A549 (cell line): ENCODE data around the gene CES4A. TPM values are rescaled to one million over a fixed set of nuclear protein-coding genes. Genes with fewer than 3 reads are reported as not detected.

Experiments used
- ATAC-seq, 2 experiments: fragments of 200-7000 bp in 1 of 2; fragments of >200 bp in 1 of 2; cut with Nextera tagmentation in 1 of 2; cut with Tn5 transposase in 1 of 2; 3 replicates each; pipeline versions ENCODE4 v1.8.0 to v1.9.1; 2018 to 2020; ENCODE audit warnings: mild to moderate bottlenecking in 1 of 2, moderate library complexity in 1 of 2
- CTCF ChIA-PET: fragments of 300-600 bp; sonication (Branson Sonifier 250); formaldehyde crosslinking; extraction: SDS; loops from one replicate; lab custom pipeline; 2021; ENCODE audit warnings: antibody characterized with exemption, inconsistent platforms; lab: Yijun Ruan, JAX
- POLR2A ChIA-PET: fragments of 350-600 bp; formaldehyde crosslinking; extraction: SDS; loops from one replicate; lab custom pipeline; 2021; ENCODE audit warnings: antibody characterized with exemption, inconsistent platforms; lab: Yijun Ruan, JAX
- DNase-seq, 2 experiments: peaks; one replicate each; pipeline versions ENCODE4 v3.0.0 to v3.0.0-alpha.2; 2011 to 2016; ENCODE audit warnings: low read depth in 1 of 2, low spot score in 1 of 2
- FAIRE-seq: peaks from 2 replicates; lab custom pipeline; 2011; peaks lifted over from hg19 to GRCh38; lab: Jason Lieb, UNC
- H3K27ac ChIP-seq, 2 experiments: fragments of >200 bp; sonication (Bioruptor Twin); formaldehyde crosslinking; 3 replicates each; pipeline ENCODE4 v1.5.1; 2016 to 2017
- H3K4me1 ChIP-seq: fragments of >200 bp; sonication (Bioruptor Twin); formaldehyde crosslinking; 3 replicates; pipeline ENCODE4 v1.6.1; 2016
- H3K4me2 ChIP-seq: fragments of >200 bp; sonication (Bioruptor Twin); formaldehyde crosslinking; 3 replicates; pipeline ENCODE4 v1.6.1; 2016
- H3K4me3 ChIP-seq: fragments of >200 bp; sonication (Bioruptor Twin); formaldehyde crosslinking; 3 replicates; pipeline ENCODE4 v1.5.1; 2016
- H3K9me3 ChIP-seq: fragments of >200 bp; sonication (Bioruptor Twin); formaldehyde crosslinking; 3 replicates; pipeline ENCODE4 v1.6.1; 2016
- BHLHE40 ChIP-seq: IDR thresholded peaks from 2 replicates; pipeline ENCODE4 v1.6.1; 2012; ENCODE audit warnings: low read depth, low read length, inconsistent platforms
- CEBPB ChIP-seq, 2 experiments: fragments of >200 bp in 1 of 2; sonication (Bioruptor Twin) in 1 of 2; formaldehyde crosslinking in 1 of 2; IDR thresholded peaks; 2 replicates each; pipeline ENCODE4 v1.6.1; 2012 to 2016
- EHF ChIP-seq: fragments of 250-450 bp; sonication (Bioruptor Pico); IDR thresholded peaks from 2 replicates; pipeline ENCODE4 v1.5.0; 2020; ENCODE audit warnings: mild to moderate bottlenecking
- FOXS1 ChIP-seq: fragments of 250-450 bp; sonication (Bioruptor Pico); IDR thresholded peaks from 2 replicates; pipeline ENCODE4 v1.5.0; 2020; ENCODE audit warnings: mild to moderate bottlenecking, moderate library complexity
- JUN ChIP-seq, 2 experiments: fragments of >200 bp; sonication (Bioruptor Twin); formaldehyde crosslinking; IDR thresholded peaks; 2 replicates in 1 of 2; 3 replicates in 1 of 2; pipeline ENCODE4 v1.6.1; 2016 to 2017
- JUNB ChIP-seq: fragments of >200 bp; sonication (Bioruptor Twin); formaldehyde crosslinking; IDR thresholded peaks from 2 replicates; pipeline ENCODE4 v1.6.1; 2016
- KDM5A ChIP-seq: fragments of 200-600 bp; sonication (generic); IDR thresholded peaks from 2 replicates; pipeline ENCODE4 v1.6.1; 2016; ENCODE audit warnings: antibody characterized with exemption, mild to moderate bottlenecking
- MAFK ChIP-seq: fragments of 450-650 bp; IDR thresholded peaks from 2 replicates; pipeline ENCODE4 v1.6.1; 2014; ENCODE audit not compliant: partially characterized antibody
- MYC ChIP-seq: IDR thresholded peaks from 2 replicates; pipeline ENCODE4 v1.6.1; 2012; ENCODE audit warnings: mild to moderate bottlenecking, inconsistent platforms, low read length, improper control_type of control experiment, borderline replicate concordance
- PHF8 ChIP-seq: fragments of 200-600 bp; sonication (generic); IDR thresholded peaks from 2 replicates; pipeline ENCODE4 v1.6.1; 2016; ENCODE audit warnings: low read depth, mild to moderate bottlenecking, antibody characterized with exemption, moderate library complexity, borderline replicate concordance
- POLR2A ChIP-seq: IDR thresholded peaks from 2 replicates; pipeline ENCODE4 v1.6.1; 2012; ENCODE audit warnings: mild to moderate bottlenecking, low read length
- RFX5 ChIP-seq: fragments of 450-650 bp; IDR thresholded peaks from 2 replicates; pipeline ENCODE4 v1.7.1; 2014; ENCODE audit warnings: antibody characterized with exemption, mild to moderate bottlenecking, moderate library complexity
- SMC3 ChIP-seq: fragments of >200 bp; sonication (Bioruptor Twin); formaldehyde crosslinking; IDR thresholded peaks from 3 replicates; pipeline ENCODE4 v1.6.1; 2018; ENCODE audit warnings: inconsistent platforms
- TFCP2L1 ChIP-seq: fragments of 250-450 bp; sonication (Bioruptor Pico); IDR thresholded peaks from 2 replicates; pipeline ENCODE4 v1.5.0; 2021; ENCODE audit warnings: mild to moderate bottlenecking
- TP53 ChIP-seq: fragments of 250-450 bp; sonication (Bioruptor Pico); IDR thresholded peaks from 2 replicates; pipeline ENCODE4 v1.5.0; 2021; ENCODE audit warnings: mild to moderate bottlenecking, moderate library complexity
- WGBS: methylation state at CpG from one replicate; pipeline ENCODE4 v1.1.6; 2017; ENCODE audit errors: missing lambda C conversion rate; 5-methylcytosine and 5-hydroxymethylcytosine counted together
- polyA plus RNA-seq, 4 experiments: library from polyadenylated mRNA; depleted of rRNA in 3 of 4; stranded (reverse); fragments of >200 nt; fragmentation: RNase III in 1 of 4; extraction: RNeasy Plus Mini Kit Qiagen cat#74134 plus additional on column Dnase treatment in 1 of 4; gene quantifications; 2 replicates in 3 of 4; 3 replicates in 1 of 4; pipeline ENCODE4 v1.2.3, GENCODE V29; 2011 to 2017
- TF ChIP-seq, protein P1 (sequence below): fragments of >200 bp; sonication (Bioruptor Twin); formaldehyde crosslinking; IDR thresholded peaks from 3 replicates; pipeline ENCODE4 v1.6.1; 2016
- TF ChIP-seq, protein P2 (sequence below): fragments of 250-450 bp; sonication (Bioruptor Pico); IDR thresholded peaks from 2 replicates; pipeline ENCODE4 v1.5.0; 2021; ENCODE audit warnings: mild to moderate bottlenecking, moderate library complexity, borderline replicate concordance
- TF ChIP-seq, protein P3 (sequence below): IDR thresholded peaks from 2 replicates; pipeline ENCODE4 v1.6.1; 2012
- TF ChIP-seq, protein P4 (sequence below): IDR thresholded peaks from 2 replicates; pipeline ENCODE4 v1.6.1; 2012; ENCODE audit warnings: low read depth, borderline replicate concordance
- TF ChIP-seq, protein P5 (sequence below): IDR thresholded peaks from 2 replicates; pipeline ENCODE4 v1.6.1; 2012
- TF ChIP-seq, protein P6 (sequence below): fragments of >200 bp; sonication (Bioruptor Twin); formaldehyde crosslinking; IDR thresholded peaks from 2 replicates; pipeline ENCODE4 v1.6.1; 2016

Gene CES4A
- polyA plus RNA-seq, 2 of the 4 experiments (the other 2 are of a cell fraction) = 2.8 to 3.5 TPM

DNA sequence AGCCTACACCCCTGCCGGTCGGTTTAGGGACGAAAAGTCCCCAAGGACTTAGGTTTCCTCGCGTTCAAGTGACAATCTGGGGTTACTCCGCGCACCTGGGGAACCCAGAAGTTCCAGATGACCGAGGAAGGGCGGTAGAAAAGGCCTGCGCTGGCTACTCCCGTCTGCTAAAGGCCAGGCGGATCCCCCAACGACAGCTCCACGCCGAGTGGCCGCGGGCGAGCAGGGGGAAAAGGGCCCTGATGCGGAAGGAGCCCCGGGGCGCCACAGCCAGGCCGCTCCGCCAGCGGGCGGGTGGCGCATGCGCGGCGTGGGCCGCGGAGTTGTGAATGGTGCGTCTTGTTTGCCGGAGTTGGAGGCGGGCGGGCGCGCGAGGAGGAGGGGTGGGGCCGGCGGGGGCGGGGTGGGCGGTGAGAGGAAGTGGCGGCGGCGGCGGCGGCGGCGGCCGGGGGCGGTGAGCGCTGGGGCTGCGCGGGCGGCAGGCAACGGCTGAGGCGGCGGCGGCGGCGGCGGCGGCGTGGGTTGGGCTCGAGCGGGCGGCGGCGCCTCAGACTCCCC, 40.4 kb downstream of the CES4A start, which contains the start of gene CBFB:
Gene CBFB (plus strand): TSS at position 454 of the 558 bp plus-strand sequence. CDS start 259 bp downstream, outside the sequence.
- WGBS = 1% methylated on average over 16 of the region's 69 CpGs
- CTCF ChIA-PET = interaction anchor here (0.9 to 3.9 kb wide), 8 partner anchors 12 to 133 kb away, joined by 3 to 47 read pairs (median 4); partner anchors contain the start of gene CES3
- H3K27ac ChIP-seq = peak within 1 kb of the TSS; percentile 72 to 93

DNA sequence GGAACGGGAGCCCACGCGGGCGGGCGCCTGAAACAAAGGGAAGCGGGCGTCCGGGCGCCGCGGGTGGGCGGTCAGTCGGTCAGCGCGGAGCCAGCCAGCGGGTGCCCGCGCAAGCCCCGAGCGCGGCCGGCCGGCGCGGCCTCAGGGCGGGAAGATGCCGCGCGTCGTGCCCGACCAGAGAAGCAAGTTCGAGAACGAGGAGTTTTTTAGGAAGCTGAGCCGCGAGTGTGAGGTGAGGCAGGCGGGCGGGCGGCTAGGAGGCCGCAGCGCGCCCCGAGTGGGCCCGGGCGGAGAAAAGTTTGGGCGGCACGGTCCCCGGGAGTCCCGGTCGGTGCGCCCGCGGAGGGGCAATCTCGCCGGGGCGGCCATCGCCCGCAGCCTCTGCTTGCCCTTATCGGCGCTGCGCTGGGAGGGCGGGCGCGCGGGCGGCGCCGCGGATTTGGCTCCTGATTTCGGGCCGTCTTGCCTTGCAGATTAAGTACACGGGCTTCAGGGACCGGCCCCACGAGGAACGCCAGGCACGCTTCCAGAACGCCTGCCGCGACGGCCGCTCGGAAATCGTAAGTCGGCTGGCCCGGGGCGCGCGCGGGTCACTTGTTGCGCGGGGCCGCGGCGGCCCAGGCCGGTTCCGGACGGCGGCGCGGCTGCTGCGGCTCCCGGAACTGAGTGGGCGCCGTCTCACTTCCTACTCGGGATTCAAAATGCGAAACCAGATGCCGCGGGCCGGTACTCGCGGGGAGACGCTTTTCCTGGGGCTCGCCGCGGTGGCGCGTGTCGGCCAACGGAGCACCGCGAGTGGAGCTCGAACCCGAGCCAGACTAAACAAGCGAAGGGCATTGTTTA, 41.1 kb downstream of the CES4A start:
- 2% methylated on average over 37 of the region's 123 CpGs for WGBS
- ATAC-seq (peak; percentile 59 to 61), DNase-seq (peak; percentile 36 to 45), FAIRE-seq (no peak)
- Histone ChIP-seq H3K4me1 (peaks cover 12% of the 10 kb centered on the region), H3K4me2 (peak overlapping the region; percentile 99), H3K9me3 (no peaks in the 10 kb centered on the region), H3K27ac (peak overlapping the region; percentile 72 to 93), H3K4me3 (peak overlapping the region; percentile 95)
- TF ChIP-seq, protein P1, sequence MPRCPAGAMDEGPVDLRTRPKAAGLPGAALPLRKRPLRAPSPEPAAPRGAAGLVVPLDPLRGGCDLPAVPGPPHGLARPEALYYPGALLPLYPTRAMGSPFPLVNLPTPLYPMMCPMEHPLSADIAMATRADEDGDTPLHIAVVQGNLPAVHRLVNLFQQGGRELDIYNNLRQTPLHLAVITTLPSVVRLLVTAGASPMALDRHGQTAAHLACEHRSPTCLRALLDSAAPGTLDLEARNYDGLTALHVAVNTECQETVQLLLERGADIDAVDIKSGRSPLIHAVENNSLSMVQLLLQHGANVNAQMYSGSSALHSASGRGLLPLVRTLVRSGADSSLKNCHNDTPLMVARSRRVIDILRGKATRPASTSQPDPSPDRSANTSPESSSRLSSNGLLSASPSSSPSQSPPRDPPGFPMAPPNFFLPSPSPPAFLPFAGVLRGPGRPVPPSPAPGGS = no peak; the same call in 2 of the 3 replicates
- TF ChIP-seq POLR2A = peak; percentile 18; the same call in 1 of the 2 replicates
- 0 out of 5 replicates have a peak, but pooled peaks have one; percentile 4 to 47 for TF ChIP-seq JUN (IDR thresholded peaks at IDR 0.05)
- TF ChIP-seq JUNB = no peak
- TF ChIP-seq KDM5A = no peak
- peak; percentile 74 for TF ChIP-seq PHF8
- TF ChIP-seq, protein P2, sequence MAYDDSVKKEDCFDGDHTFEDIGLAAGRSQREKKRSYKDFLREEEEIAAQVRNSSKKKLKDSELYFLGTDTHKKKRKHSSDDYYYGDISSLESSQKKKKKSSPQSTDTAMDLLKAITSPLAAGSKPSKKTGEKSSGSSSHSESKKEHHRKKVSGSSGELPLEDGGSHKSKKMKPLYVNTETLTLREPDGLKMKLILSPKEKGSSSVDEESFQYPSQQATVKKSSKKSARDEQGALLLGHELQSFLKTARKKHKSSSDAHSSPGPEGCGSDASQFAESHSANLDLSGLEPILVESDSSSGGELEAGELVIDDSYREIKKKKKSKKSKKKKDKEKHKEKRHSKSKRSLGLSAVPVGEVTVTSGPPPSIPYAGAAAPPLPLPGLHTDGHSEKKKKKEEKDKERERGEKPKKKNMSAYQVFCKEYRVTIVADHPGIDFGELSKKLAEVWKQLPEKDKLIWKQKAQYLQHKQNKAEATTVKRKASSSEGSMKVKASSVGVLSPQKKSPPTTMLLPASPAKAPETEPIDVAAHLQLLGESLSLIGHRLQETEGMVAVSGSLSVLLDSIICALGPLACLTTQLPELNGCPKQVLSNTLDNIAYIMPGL = peak; percentile 27; the same call in 1 of the 2 replicates
- TF ChIP-seq, protein P3, sequence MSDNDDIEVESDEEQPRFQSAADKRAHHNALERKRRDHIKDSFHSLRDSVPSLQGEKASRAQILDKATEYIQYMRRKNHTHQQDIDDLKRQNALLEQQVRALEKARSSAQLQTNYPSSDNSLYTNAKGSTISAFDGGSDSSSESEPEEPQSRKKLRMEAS = 0 out of 2 replicates have a peak, but pooled peaks have one; percentile 5
- TF ChIP-seq, protein P4, sequence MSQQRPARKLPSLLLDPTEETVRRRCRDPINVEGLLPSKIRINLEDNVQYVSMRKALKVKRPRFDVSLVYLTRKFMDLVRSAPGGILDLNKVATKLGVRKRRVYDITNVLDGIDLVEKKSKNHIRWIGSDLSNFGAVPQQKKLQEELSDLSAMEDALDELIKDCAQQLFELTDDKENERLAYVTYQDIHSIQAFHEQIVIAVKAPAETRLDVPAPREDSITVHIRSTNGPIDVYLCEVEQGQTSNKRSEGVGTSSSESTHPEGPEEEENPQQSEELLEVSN = peak; percentile 66
- TF ChIP-seq FOXS1 (CRISPR knock-in tag) = no peak
- no peak for TF ChIP-seq CEBPB (IDR thresholded peaks at IDR 0.05)
- CTCF ChIA-PET = interaction anchor here (0.8 to 1.9 kb wide), 6 partner anchors 12 to 126 kb away, joined by 3 to 11 read pairs (median 4); no protein-coding TSS in a partner anchor
- POLR2A ChIA-PET = interaction anchor here (0.7 to 1.2 kb wide), 2 partner anchors 54 to 144 kb away, joined by 3 to 4 read pairs; no protein-coding TSS in a partner anchor

More for the DNA sequence above, 40.4 kb downstream of the CES4A start, which contains the start of gene CBFB:
- peak within 1 kb of the TSS; percentile 95 for H3K4me3 ChIP-seq
- TF ChIP-seq BHLHE40 (no peak), EHF (CRISPR knock-in tag) (no peak), MYC (0 out of 2 replicates have a peak, but pooled peaks have one; percentile 20), RFX5 (no peak), TP53 (peak; percentile 28; the same call in 1 of the 2 replicates), PHF8 (peak; percentile 95), JUN (IDR thresholded peaks at IDR 0.05) (peak; percentile 26 to 88; a peak in 3 of 5 replicates), TFCP2L1 (CRISPR knock-in tag) (peak; percentile 40; the same call in 1 of the 2 replicates), MAFK (no peak), POLR2A (peak; percentile 96), SMC3 (no peak)
- TF ChIP-seq, protein P1 = peak; percentile 75; the same call in 2 of the 3 replicates
- TF ChIP-seq, protein P4 = peak; percentile 24
- TF ChIP-seq, protein P3 = peak; percentile 80
- TF ChIP-seq, protein P5, sequence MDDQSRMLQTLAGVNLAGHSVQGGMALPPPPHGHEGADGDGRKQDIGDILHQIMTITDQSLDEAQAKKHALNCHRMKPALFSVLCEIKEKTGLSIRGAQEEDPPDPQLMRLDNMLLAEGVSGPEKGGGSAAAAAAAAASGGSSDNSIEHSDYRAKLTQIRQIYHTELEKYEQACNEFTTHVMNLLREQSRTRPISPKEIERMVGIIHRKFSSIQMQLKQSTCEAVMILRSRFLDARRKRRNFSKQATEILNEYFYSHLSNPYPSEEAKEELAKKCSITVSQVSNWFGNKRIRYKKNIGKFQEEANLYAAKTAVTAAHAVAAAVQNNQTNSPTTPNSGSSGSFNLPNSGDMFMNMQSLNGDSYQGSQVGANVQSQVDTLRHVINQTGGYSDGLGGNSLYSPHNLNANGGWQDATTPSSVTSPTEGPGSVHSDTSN = peak; percentile 26; the same call in 1 of the 2 replicates
- TF ChIP-seq, protein P6, sequence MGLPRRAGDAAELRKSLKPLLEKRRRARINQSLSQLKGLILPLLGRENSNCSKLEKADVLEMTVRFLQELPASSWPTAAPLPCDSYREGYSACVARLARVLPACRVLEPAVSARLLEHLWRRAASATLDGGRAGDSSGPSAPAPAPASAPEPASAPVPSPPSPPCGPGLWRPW = no peak
- DNase-seq (peak; percentile 95 to 97), FAIRE-seq (no peak), ATAC-seq (peak; percentile 93 to 94)
- POLR2A ChIA-PET = interaction anchor here (0.6 to 2.1 kb wide), 6 partner anchors 11 to 154 kb away, joined by 3 to 10 read pairs (median 4); no protein-coding TSS in a partner anchor
- peak within 1 kb of the TSS; percentile 99 for H3K4me2 ChIP-seq
- no peaks in the 10 kb centered on the region for H3K9me3 ChIP-seq
- peaks cover 12% of the 10 kb centered on the region for H3K4me1 ChIP-seq
